Measurements from ENCODE around the gene DLX2. TPM values are rescaled to one million over a fixed set of nuclear protein-coding genes. Genes with fewer than 3 reads are reported as not detected.

Gene DLX2
- total RNA-seq, 2 experiments from 2014 or later: not detected

DNA sequence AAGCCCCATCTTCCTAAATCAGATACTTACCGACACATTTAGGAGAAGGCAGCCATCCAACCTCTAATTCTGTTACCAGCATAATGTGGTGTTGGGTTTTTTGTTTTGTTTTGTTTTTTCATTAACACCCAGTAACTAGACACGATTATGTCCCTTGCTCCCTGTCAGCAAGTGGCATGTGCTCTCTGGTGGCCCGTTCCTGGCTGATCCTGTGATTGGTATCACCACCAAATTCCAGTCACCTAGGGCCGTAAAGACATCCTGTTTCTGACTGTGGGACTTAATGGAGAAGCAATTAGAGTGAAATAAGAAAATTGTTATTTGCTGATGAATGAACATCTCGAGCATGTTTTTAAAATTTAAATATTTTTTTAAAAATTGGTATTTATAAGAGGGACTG is 23.3 kb downstream of the DLX2 start:
- Mint-ChIP-seq H3K36me3 (ENCODE audit: low read depth) (peaks cover 4% of the 10 kb centered on the region), H3K27me3 (peaks cover 87% of the 10 kb centered on the region), H3K4me3 (no peak overlapping the region), H3K27ac (no peak overlapping the region), H3K4me1 (ENCODE audit: low read depth) (peaks cover 34% of the 10 kb centered on the region), H3K9me3 (peaks cover 2% of the 10 kb centered on the region)
- Histone ChIP-seq H3K4me1 (ENCODE audit: insufficient read depth, low read length) (peaks cover 31% of the 10 kb centered on the region), H3K9me3 (ENCODE audit: control insufficient read depth in 1 of 2, insufficient read depth in 1 of 2, low read length in 2 of 2) (peaks cover 16 to 43% of the 10 kb centered on the region in 2 experiments), H3K27ac (ENCODE audit: low read depth in 1 of 2, low read length in 2 of 2) (no peak overlapping the region), H3K36me3 (ENCODE audit: insufficient read depth, low read length) (no peaks in the 10 kb centered on the region), H3K4me3 (ENCODE audit: low read length) (no peak overlapping the region), H3K27me3 (ENCODE audit: control insufficient read depth in 1 of 2, insufficient read depth in 2 of 2, low read length in 2 of 2) (peaks cover 63 to 67% of the 10 kb centered on the region in 2 experiments)
- TF ChIP-seq CTCF (IDR thresholded peaks at IDR 0.05): no peak
- POLR2A ChIA-PET: no interaction called here
- no peak for DNase-seq
- ATAC-seq (ENCODE audit: poor library complexity): no peak
- CTCF ChIA-PET: no interaction called here
- intact Hi-C loops (cut with DNase I, micrococcal nuclease): loop anchor here in 1 of 2 experiments (5.0 to 10.0 kb wide), 2 partner anchors 33 to 75 kb away; no protein-coding TSS in a partner anchor

DNA sequence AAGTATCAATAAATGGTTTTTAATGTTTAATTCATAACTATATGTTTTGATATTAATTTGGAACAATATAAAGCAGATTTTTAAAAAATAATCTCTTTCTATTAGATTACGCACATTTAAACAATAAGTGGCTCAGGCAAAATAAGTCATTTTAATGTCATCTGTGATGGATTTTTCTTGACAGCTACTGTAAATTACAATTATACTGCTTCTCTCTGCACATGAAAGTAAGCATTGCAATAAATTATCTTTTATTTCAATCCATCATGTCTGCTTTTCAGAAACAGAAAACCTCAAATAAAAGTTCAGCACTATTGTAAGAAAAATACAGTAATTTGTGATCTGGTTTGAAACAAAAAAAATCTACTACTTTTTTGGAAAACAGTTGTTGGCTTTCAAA is 28.4 kb downstream of the DLX2 start:
- H3K27ac Mint-ChIP-seq: no peak overlapping the region
- no peak overlapping the region for H3K27ac ChIP-seq (ENCODE audit: low read depth in 1 of 2, low read length in 2 of 2)
- TF ChIP-seq CTCF (IDR thresholded peaks at IDR 0.05): no peak
- no peak overlapping the region for H3K4me3 Mint-ChIP-seq
- H3K4me1 Mint-ChIP-seq (ENCODE audit: low read depth): no peaks in the 10 kb centered on the region
- intact Hi-C loops (cut with DNase I, micrococcal nuclease): loop anchor here in 1 of 2 experiments (10.0 kb wide), 1 partner anchor 69 kb away; no protein-coding TSS in a partner anchor
- H3K4me1 ChIP-seq (ENCODE audit: insufficient read depth, low read length): no peaks in the 10 kb centered on the region
- peaks cover 0 to 4% of the 10 kb centered on the region in 2 experiments for H3K9me3 ChIP-seq (ENCODE audit: control insufficient read depth in 1 of 2, insufficient read depth in 1 of 2, low read length in 2 of 2)
- no peak overlapping the region for H3K4me3 ChIP-seq (ENCODE audit: low read length)
- peaks cover 60% of the 10 kb centered on the region for H3K27me3 Mint-ChIP-seq
- peaks cover 16 to 18% of the 10 kb centered on the region in 2 experiments for H3K27me3 ChIP-seq (ENCODE audit: control insufficient read depth in 1 of 2, insufficient read depth in 2 of 2, low read length in 2 of 2)
- no peak for ATAC-seq (ENCODE audit: poor library complexity)
- H3K36me3 ChIP-seq (ENCODE audit: insufficient read depth, low read length): no peaks in the 10 kb centered on the region
- no peaks in the 10 kb centered on the region for H3K9me3 Mint-ChIP-seq
- ChIA-PET POLR2A (no interaction called here), CTCF (interaction anchor here (1.4 kb wide), 1 partner anchor 393 kb away, joined by 3 read pairs; no protein-coding TSS in a partner anchor)
- no peak for DNase-seq
- H3K36me3 Mint-ChIP-seq (ENCODE audit: low read depth): peaks cover 8% of the 10 kb centered on the region

- DNase-seq: no peak
- no peak overlapping the region for H3K4me3 Mint-ChIP-seq
- Histone ChIP-seq H3K36me3 (ENCODE audit: insufficient read depth, low read length) (no peaks in the 10 kb centered on the region), H3K9me3 (ENCODE audit: control insufficient read depth in 1 of 2, insufficient read depth in 1 of 2, low read length in 2 of 2) (peaks cover 0 to under 1% of the 10 kb centered on the region in 2 experiments), H3K27me3 (ENCODE audit: control insufficient read depth in 1 of 2, insufficient read depth in 2 of 2, low read length in 2 of 2) (peaks cover 9 to 11% of the 10 kb centered on the region in 2 experiments), H3K4me3 (ENCODE audit: low read length) (no peak overlapping the region), H3K27ac (ENCODE audit: low read depth in 1 of 2, low read length in 2 of 2) (no peak overlapping the region), H3K4me1 (ENCODE audit: insufficient read depth, low read length) (no peaks in the 10 kb centered on the region)
- no peak for ATAC-seq (ENCODE audit: poor library complexity)
- ChIA-PET CTCF (interaction anchor here (1.4 kb wide), 2 partner anchors 13 to 394 kb away, joined by 3 read pairs; no protein-coding TSS in a partner anchor), POLR2A (interaction anchor here (0.6 kb wide), 1 partner anchor 9 kb away, joined by 3 read pairs; no protein-coding TSS in a partner anchor)
- H3K27ac Mint-ChIP-seq: no peak overlapping the region
- H3K9me3 Mint-ChIP-seq: no peaks in the 10 kb centered on the region
- peaks cover 52% of the 10 kb centered on the region for H3K27me3 Mint-ChIP-seq
- TF ChIP-seq CTCF (IDR thresholded peaks at IDR 0.05): no peak
- intact Hi-C loops (cut with DNase I, micrococcal nuclease): loop anchor here in 1 of 2 experiments (10.0 kb wide), 1 partner anchor 69 kb away; no protein-coding TSS in a partner anchor
- peaks cover 12% of the 10 kb centered on the region for H3K36me3 Mint-ChIP-seq (ENCODE audit: low read depth)
- no peaks in the 10 kb centered on the region for H3K4me1 Mint-ChIP-seq (ENCODE audit: low read depth)
Measured at GRCh38 chr2:172073518-172073917, 29.2 kb downstream of the DLX2 start.
